OCI-LY1 (cell line): Measurements from ENCODE around the gene PRAMEF17.
"Not testable (repeated sequence)": the region's sequence is repeated elsewhere in the genome, so short reads cannot be mapped to it uniquely, and the experiment has no call there.

ENCODE experiments used
- CTCF ChIP-seq: fragments of 200-600 bp; sonication (generic), shearing (Covaris generic); IDR thresholded peaks from 2 replicates; pipeline ENCODE4 v1.5.1; 2017; ENCODE audit warnings: mild to moderate bottlenecking, antibody characterized with exemption, low read length, moderate library complexity, mixed read lengths
- EZH2 ChIP-seq: fragments of 200-600 bp; sonication (generic), shearing (Covaris generic); IDR thresholded peaks from 2 replicates; pipeline ENCODE4 v1.8.0; 2017; ENCODE audit warnings: borderline replicate concordance, mixed run types, mild to moderate bottlenecking, antibody characterized with exemption, low read length, moderate library complexity, mixed read lengths

GRCh38 chr1:13393004-13393403 is 3.6 kb downstream of the PRAMEF17 start:
- not testable (repeated sequence) for TF ChIP-seq CTCF, EZH2
